Measurements from ENCODE around the gene MC1R. TPM values are rescaled to one million over a fixed set of nuclear protein-coding genes. Genes with fewer than 3 reads are reported as not detected.

Gene MC1R
- total RNA-seq, 6 experiments from 2014 or later, result 0.31 to 1.6 (median 0.77) TPM

DNA sequence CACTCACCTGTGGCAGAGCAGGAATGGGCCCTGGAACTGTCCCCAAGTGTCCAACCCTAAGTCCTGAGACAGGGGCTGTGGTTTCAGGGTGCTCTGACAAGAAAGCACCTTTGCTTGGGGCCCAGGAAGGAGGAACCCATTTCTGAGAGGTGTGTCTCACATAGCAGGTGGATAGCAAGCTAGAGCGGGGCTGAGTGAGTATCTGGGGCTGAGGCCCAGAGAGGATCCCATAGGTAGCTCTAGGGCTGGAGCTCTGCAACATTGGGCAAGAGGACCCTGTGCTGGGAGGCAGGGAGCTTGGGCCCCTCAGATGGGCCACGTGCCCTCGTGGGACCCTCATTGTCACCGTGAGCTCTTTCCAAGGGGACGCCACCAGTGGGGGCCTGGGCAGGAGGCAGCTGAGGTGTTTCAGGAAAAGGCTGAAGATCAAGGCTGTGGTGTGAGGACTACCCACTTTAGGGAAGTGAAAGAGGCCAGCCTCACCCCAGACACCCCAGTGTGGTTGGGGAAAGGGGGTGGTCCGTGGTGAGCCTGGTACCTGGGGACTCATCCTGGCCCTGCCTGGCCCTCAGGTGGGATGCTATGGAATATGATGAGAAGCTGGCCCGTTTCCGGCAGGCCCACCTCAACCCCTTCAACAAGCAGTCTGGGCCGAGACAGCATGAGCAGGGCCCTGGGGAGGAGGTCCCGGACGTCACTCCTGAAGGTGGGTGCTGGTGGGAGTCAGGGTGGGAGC, 35.2 kb downstream of the MC1R start:
- peaks cover 0 to 5% (median 0%) of the 10 kb centered on the region in 4 donors for H3K4me1 ChIP-seq

DNA sequence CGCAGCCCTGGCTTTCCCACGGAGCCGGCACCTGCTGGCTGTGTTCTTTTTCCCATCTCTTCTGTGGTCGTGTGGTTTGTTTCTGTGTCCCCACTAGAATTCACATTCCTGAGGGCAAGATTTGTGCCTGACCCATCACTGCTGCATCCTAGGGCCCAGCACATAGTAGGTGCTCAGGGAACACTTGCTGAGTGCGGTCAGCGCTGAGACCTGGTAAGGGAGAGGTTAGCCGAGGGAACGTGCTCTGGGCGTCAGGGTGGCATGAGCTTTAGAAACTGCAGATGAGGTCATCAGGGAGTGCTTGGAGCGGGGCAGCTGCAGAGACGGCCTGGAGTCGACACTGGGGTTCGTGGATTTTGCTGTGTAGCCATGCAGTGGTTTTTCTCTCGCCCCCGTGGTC, 35.8 kb downstream of the MC1R start:
- Histone ChIP-seq H3K27ac (no peak overlapping the region), H3K36me3 (peaks cover 0 to 5% (median 1%) of the 10 kb centered on the region in 4 donors), H3K4me3 (no peak overlapping the region), H3K4me1 (peaks cover 0 to 3% (median 0%) of the 10 kb centered on the region in 4 donors), H3K9me3 (no peaks in the 10 kb centered on the region), H3K27me3 (no peaks in the 10 kb centered on the region)
- intact Hi-C loops (cut with DNase I), result no loop called here
- ATAC-seq (no peak), DNase-seq (no peak)
- 79% methylated on average over 3 of the region's 15 CpGs for whole genome bisulfite sequencing (ENCODE audit: insufficient coverage, low coverage, low lambda C conversion rate, missing lambda C conversion rate)
- TF ChIP-seq, protein P1, sequence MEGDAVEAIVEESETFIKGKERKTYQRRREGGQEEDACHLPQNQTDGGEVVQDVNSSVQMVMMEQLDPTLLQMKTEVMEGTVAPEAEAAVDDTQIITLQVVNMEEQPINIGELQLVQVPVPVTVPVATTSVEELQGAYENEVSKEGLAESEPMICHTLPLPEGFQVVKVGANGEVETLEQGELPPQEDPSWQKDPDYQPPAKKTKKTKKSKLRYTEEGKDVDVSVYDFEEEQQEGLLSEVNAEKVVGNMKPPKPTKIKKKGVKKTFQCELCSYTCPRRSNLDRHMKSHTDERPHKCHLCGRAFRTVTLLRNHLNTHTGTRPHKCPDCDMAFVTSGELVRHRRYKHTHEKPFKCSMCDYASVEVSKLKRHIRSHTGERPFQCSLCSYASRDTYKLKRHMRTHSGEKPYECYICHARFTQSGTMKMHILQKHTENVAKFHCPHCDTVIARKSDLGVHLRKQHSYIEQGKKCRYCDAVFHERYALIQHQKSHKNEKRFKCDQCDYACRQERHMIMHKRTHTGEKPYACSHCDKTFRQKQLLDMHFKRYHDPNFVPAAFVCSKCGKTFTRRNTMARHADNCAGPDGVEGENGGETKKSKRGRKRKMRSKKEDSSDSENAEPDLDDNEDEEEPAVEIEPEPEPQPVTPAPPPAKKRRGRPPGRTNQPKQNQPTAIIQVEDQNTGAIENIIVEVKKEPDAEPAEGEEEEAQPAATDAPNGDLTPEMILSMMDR (IDR thresholded peaks at IDR 0.05), result no peak
- TF ChIP-seq POLR2A (IDR thresholded peaks at IDR 0.05), result no peak

More for the DNA sequence above, 35.2 kb downstream of the MC1R start:
- no peak for TF ChIP-seq POLR2A (IDR thresholded peaks at IDR 0.05)
- TF ChIP-seq, protein P1 (IDR thresholded peaks at IDR 0.05), result no peak
- H3K27ac ChIP-seq, result no peak overlapping the region
- H3K36me3 ChIP-seq, result peaks cover 0 to 5% (median 0%) of the 10 kb centered on the region in 4 donors
- ATAC-seq (no peak), DNase-seq (no peak)
- no peaks in the 10 kb centered on the region for H3K27me3 ChIP-seq
- 81% methylated on average over 5 of the region's 11 CpGs for WGBS (ENCODE audit: insufficient coverage, low coverage, low lambda C conversion rate, missing lambda C conversion rate)
- H3K4me3 ChIP-seq, result no peak overlapping the region
- H3K9me3 ChIP-seq, result no peaks in the 10 kb centered on the region
- intact Hi-C loops (cut with DNase I), result no loop called here

DNA sequence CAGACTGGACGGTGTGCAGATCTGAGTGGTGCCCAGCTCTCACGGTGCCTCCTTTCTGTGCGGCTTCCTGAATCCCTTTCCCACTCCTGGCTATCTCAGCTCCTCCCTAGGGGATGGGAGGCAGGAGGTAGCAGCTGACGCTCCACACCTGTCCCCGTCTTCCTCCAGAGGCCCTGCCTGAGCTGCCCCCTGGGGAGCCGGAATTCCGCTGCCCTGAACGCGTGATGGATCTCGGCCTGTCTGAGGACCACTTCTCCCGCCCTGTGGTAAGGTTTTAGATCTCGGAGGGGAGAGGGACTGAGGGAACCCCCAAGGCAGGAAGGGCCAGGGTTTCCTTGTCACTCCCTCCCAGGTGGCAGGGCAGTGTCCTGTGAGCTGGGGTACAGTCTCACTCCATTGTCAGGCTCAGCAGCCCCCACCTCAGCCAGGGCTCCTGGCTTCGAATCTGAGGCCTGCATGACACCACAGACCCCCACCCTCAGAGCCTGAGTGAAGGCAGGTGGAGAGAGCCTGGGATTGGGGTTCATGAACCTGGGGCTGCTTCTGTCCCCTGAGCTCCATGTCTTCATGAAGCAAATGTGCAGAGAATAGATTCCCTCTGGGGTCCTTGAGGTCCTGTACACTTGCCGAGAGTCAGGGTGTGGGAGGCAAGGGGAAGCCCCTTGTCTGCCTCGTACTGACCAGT, 36.5 kb downstream of the MC1R start:
- DNase-seq (no peak), ATAC-seq (no peak)
- no peaks in the 10 kb centered on the region for H3K4me1 ChIP-seq
- H3K4me3 ChIP-seq, result no peak overlapping the region
- no peak for TF ChIP-seq POLR2A (IDR thresholded peaks at IDR 0.05)
- TF ChIP-seq, protein P1 (IDR thresholded peaks at IDR 0.05), result no peak
- H3K27me3 ChIP-seq, result no peaks in the 10 kb centered on the region
- 91% methylated on average over 9 of the region's 15 CpGs for WGBS (ENCODE audit: insufficient coverage, low coverage, low lambda C conversion rate, missing lambda C conversion rate)
- H3K27ac ChIP-seq, result no peak overlapping the region
- H3K9me3 ChIP-seq, result no peaks in the 10 kb centered on the region
- intact Hi-C loops (cut with DNase I), result no loop called here
- H3K36me3 ChIP-seq, result peaks cover 0 to 5% (median 1%) of the 10 kb centered on the region in 4 donors

DNA sequence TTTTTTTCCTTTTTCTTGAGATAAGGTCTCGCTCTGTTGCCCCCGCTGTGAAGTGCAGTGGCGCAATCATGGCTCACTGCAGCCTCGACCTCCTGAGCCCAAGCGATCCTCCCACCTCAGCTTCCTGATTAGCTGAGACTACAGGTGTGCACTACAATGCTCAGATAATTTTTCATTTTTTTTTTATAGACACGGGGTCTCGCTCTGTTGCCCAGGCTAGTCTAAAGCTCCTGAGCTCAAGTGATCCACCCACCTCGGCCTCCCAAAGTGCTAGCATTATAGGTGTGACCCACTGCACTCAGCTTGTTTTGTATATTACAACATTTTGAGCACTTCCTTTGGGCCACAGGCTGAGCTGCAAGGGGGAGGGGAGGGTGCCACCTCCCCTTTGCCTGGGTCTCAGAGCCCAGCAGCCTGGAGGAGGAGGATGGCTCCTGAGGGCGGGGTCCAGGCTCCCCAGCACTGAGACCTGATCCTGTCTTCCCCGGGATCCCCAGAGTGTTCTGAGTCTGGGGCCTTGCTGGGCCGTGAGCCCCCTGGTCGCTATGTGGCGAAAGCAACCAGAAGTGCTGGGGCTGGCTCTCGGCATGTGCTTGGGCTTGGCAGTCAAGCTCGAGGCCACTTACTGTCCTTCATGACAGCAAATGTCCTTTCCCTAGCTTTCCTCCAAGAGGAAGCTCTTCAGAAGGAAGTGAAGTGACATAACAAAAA, 38.0 kb downstream of the MC1R start:
- peak overlapping the region in 1 of 3 donors; percentile 24 for H3K27ac ChIP-seq
- WGBS (ENCODE audit: insufficient coverage, low coverage, low lambda C conversion rate, missing lambda C conversion rate), result 83% methylated on average over 14 of the region's 15 CpGs
- intact Hi-C loops (cut with DNase I), result no loop called here

More for the DNA sequence above, 38.0 kb downstream of the MC1R start:
- Histone ChIP-seq H3K27me3 (no peaks in the 10 kb centered on the region), H3K36me3 (peaks cover 0 to 5% (median 1%) of the 10 kb centered on the region in 4 donors), H3K4me1 (no peaks in the 10 kb centered on the region), H3K9me3 (no peaks in the 10 kb centered on the region), H3K4me3 (no peak overlapping the region)
- ATAC-seq (peak in 3 of 4 donors; percentile 23 to 46 (median 24)), DNase-seq (no peak)
- no peak for TF ChIP-seq POLR2A (IDR thresholded peaks at IDR 0.05)
- TF ChIP-seq, protein P1 (IDR thresholded peaks at IDR 0.05), result no peak

All from right lobe of liver (tissue), 6 donors.